Astrocyte (in vitro differentiated cells and primary cell): Measurements from ENCODE around the gene ROR1.

ENCODE experiments used
- CTCF ChIP-seq: IDR thresholded peaks from 2 replicates; pipeline ENCODE4 v1.5.1; 2011; ENCODE audit warnings: low read depth, mild to moderate bottlenecking, inconsistent platforms, low read length, moderate library complexity; ENCODE audit not compliant: insufficient read depth
- EZH2 ChIP-seq: IDR thresholded peaks from 2 replicates; pipeline ENCODE4 v1.6.1; 2012; ENCODE audit warnings: mild to moderate bottlenecking, low read length, inconsistent platforms; ENCODE audit not compliant: insufficient read depth

- TF ChIP-seq CTCF (no peak), EZH2 (no peak)
These were observed 259.9 kb downstream of the ROR1 start for GRCh38 chr1:64033667-64034220.
